Measurements from ENCODE around the gene FOXF2.

Gene FOXF2

DNA sequence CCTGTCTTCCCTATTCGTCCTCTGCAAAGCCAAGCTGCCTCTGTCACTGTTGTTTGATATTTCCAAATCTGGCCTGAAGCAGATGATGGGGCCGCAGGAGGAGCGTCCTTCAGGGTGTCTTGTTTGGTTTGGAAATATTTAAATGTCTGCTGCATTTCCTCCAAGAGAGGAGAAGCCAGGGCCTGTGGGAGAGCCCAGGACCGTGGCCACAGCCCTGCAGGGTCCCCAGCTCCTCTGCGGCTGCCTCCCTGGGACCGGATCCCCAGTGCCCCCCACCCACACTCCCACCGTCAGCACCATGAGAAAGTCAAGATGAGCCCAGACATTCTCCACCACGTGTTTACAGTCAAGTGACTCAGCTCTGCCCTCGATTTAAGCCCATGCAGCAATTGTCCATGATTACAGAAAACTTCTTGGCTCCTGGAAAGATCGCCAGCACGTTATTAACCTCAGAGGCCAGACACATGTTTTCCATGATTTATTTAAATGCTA is 18.2 kb downstream of the FOXF2 start:
- DNase-seq (ENCODE audit: low read depth) = no peak

DNA sequence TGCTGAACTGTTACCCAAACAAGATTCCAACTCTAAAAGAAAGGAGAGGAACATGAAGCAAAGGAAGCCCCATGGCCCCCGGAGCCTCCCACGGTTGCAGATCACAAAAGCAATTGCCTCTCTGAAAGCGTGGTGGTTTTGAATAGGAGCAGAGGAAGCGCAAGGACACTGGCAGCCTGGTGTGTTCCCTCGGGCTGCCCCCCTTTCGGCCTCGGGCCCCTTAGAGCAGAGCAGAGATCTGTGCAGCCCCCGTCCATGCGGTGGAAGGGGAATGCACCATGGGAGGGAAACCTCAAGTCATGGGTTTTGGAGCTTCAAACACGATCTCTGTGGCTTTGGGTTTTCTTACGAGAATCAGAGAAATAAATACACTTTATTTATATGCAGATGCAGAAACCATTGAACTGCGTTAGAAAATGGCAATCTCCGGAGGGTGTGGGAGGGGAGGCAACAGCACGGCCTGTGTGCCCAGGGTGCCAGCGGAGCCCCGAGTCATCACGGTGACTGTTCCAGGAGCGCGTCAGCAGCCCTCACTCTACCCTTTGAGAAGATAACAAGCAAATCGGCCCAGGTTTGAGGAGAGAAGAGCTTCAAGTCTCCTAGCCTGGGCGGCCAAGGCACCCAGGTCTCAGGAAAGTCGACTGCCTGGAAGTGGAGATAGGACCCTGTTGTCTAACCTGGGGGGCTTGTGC is 20.5 kb downstream of the FOXF2 start:
- DNase-seq (ENCODE audit: low read depth) = no peak

DNA sequence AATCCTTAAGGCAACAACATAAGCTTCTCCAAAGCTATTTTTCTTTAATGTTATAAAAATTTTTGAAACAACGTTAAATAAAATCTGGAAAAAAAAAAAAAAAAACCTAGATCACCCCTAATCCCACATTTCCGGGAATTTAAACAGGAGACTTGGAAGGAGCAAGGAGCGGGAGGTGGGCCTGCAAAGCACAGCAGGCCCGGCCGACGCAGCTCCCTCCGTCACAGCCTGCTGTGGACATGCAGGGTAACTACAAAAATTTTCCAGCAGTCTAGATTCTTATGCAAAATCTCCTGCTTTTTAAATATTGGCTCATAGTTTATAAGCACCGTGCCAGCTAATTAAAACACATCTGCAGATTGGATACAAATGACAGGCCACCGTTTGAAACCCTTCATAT is 23.5 kb downstream of the FOXF2 start:
- no peak for DNase-seq (ENCODE audit: low read depth)

GRCh38 chr6:1415416-1416063 is 26.2 kb downstream of the FOXF2 start:
- DNase-seq (ENCODE audit: low read depth) = no peak

GRCh38 chr6:1416191-1416760 is 26.9 kb downstream of the FOXF2 start:
- no peak for DNase-seq (ENCODE audit: low read depth)

DNA sequence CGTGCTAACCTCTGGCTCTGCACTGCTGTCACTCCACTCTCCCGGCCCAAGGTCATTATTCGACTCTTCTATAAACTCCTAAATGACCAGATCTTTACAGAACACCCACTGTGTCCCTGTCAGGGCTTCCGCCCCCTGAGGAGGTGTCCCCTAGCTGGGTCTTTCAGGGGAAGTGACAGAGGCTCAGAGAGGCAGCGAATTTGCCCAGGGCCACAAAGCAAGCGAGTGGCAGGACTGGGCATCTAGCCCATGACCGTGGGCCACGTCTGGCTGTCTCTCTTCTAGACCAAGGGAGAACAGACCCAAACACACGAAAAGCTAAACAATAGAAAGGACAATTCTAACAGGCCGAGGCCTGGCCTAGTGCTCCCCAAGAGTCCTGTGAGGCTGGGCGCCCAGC is 27.4 kb downstream of the FOXF2 start:
- DNase-seq (ENCODE audit: low read depth) = no peak

- DNase-seq (ENCODE audit: low read depth) = no peak
Observed at GRCh38 chr6:1417718-1418117, 28.3 kb downstream of the FOXF2 start.

- DNase-seq (ENCODE audit: low read depth) = no peak
Observed at GRCh38 chr6:1418471-1419191, 29.3 kb downstream of the FOXF2 start.

GRCh38 chr6:1420382-1420781 is 31.0 kb downstream of the FOXF2 start:
- no peak for DNase-seq (ENCODE audit: low read depth)

GRCh38 chr6:1422290-1422689 is 32.9 kb downstream of the FOXF2 start:
- DNase-seq (ENCODE audit: low read depth) = no peak

DNA sequence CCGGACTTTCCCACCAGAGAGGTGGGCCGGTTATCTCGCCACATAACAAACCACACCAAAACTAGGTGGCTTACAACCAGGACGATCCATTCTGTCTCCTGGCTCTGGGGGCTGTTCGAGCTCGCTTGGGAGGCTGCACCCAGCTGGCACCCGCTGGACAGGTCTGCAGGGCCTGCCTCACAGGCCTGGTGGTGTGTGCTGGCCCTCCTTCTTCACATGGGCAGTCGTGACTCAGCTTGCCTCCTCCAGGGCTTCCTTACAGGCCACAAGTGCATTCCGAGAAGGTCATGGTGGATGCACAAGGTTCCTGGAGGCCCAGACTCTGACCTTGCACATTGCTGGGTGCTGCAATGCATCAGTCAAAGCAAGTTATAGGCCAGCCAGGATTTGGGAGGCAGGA is 34.2 kb downstream of the FOXF2 start:
- no peak for DNase-seq (ENCODE audit: low read depth)

- no peak for DNase-seq (ENCODE audit: low read depth)
Observed at GRCh38 chr6:1424306-1424927, 35.0 kb downstream of the FOXF2 start.

DNA sequence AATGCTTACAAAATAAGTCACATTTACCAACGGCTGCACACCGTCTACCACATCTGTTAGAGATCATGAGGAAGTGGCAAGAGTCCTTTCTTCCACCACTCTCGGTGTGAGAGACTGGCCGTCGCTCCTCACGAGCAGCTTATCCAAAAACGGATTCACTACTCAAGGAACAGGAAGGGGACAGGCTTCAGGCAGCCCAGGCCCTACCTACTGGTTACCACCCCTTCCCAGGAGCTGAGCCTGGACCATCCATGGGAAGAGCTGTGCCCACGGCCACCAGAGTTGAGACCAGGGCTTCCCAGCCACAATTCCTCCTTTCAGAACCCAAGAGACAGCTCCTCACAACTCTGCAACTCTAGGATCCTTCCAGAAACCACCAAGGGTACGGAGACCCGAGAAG is 37.0 kb downstream of the FOXF2 start:
- no peak for DNase-seq (ENCODE audit: low read depth)

GRCh38 chr6:1435806-1436205 is 46.4 kb downstream of the FOXF2 start:
- DNase-seq (ENCODE audit: low read depth) = no peak

DNA sequence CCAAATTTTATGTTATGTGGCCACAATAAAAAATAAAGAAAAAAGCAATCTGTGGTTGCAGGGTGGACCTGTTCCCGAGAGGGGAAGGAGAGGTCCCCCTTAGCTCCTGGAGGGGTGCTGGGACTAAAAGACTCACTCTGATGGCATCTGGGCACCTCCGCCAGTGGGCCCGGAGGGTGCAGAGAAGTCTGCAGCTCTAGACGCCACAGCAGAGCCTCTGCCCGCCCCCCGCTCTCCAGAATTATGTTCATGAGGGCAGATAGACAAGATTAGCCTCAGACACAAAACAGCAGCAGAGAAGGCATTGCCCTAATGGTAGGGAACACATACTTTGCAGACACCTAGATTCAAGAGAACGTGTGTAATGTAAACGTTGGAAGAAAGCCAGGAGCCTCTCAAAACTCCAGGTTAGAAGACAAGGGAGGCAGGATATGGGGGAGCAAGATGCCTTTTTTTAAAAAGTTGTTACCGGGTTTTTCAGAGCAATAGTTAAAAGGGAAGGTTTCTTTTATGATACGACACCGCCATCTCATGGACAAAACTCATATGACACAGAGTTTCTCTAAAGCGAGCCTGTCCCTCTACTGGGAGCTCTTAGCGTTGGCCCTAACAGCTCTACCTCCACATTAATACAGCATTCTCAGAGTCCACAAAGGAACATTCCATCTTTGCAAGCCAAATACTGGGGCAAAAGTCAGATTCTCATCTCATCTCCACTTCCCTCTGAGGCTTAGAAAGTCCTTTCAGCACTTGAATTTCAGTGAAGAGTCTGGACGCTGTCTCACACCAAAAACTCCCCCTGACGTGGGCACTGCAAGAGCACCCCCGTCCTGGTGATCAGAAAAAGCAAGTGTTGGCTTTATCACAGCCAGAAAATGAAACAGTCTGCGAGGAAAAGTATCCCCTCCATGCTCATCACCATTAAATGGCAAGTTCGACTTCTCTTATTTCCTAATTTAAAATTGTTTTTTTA is 47.2 kb downstream of the FOXF2 start:
- no peak for DNase-seq (ENCODE audit: low read depth)

GRCh38 chr6:1437553-1438406 is 48.4 kb downstream of the FOXF2 start:
- DNase-seq (ENCODE audit: low read depth) = no peak

DNA sequence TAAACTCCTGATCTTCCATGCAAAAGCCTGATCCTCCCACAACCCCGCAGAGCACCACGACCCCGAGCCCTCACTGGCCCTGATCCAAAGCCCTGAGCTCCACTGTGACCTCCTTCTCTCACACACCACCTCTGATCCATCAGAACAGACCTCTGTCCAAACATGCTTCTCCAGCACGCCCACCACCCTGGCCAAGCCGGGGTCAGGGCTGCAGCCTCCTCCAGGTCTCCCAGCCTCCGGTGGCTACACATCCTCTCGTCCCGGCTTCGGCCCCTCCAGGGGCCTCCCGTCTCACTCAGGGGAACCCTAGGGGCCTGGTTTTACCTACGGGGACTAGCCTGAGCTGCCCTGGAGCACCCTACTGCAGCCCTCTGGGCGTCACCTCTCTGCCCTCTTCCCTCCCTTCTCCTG is 49.1 kb downstream of the FOXF2 start:
- DNase-seq (ENCODE audit: low read depth) = no peak

- DNase-seq (ENCODE audit: low read depth) = no peak
Observed at GRCh38 chr6:1439349-1439748, 50.0 kb downstream of the FOXF2 start.

DNA sequence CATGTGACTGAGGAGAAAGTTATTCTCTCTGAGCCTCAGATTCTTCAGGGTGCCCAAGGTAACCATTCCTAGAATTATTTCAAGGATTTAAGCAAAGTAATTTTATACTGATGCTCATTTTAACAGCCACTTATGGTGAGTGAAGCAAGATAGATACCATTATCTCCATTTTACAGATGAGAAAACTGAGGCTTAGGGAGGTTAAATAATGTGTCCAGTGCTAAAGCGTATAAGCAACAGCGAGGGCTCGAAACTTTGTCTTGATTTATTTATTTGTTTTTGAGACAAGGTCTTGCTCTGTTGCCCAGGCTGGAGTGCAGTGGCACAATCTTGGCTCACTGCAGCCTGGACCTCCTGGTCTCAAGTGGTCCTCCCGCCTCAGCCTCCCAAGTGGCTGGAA is 53.6 kb downstream of the FOXF2 start:
- no peak for DNase-seq (ENCODE audit: low read depth)
